ENCODE results near the gene KRTAP2-4.

Gene KRTAP2-4

GRCh38 chr17:41024697-41025096 lies 41.0 kb downstream of the KRTAP2-4 start:
- Histone ChIP-seq H3K27me3 (peaks cover 33% of the 10 kb centered on the region), H3K4me1 (no peaks in the 10 kb centered on the region), H3K9me3 (no peaks in the 10 kb centered on the region), H3K36me3 (no peaks in the 10 kb centered on the region), H3K4me3 (ENCODE audit: low read depth, low read length) (no peak overlapping the region)
- no peak for DNase-seq
- TF ChIP-seq CTCF (IDR thresholded peaks at IDR 0.05; ENCODE audit: low read depth, low read length) = no peak

- TF ChIP-seq CTCF (IDR thresholded peaks at IDR 0.05; ENCODE audit: low read depth, low read length) = no peak
- H3K4me1 ChIP-seq = no peaks in the 10 kb centered on the region
- no peaks in the 10 kb centered on the region for H3K9me3 ChIP-seq
- H3K27me3 ChIP-seq = peaks cover 14% of the 10 kb centered on the region
- DNase-seq = no peak
- H3K4me3 ChIP-seq (ENCODE audit: low read depth, low read length) = no peak overlapping the region
- H3K36me3 ChIP-seq = no peaks in the 10 kb centered on the region
These were observed 45.3 kb downstream of the KRTAP2-4 start for GRCh38 chr17:41020336-41020735.

- no peak overlapping the region for H3K4me3 ChIP-seq (ENCODE audit: low read depth, low read length)
- no peak for TF ChIP-seq CTCF (IDR thresholded peaks at IDR 0.05; ENCODE audit: low read depth, low read length)
These were observed 46.3 kb downstream of the KRTAP2-4 start for GRCh38 chr17:41019415-41019814.

GRCh38 chr17:41018541-41018940 lies 47.1 kb downstream of the KRTAP2-4 start:
- Histone ChIP-seq H3K4me3 (ENCODE audit: low read depth, low read length) (no peak overlapping the region), H3K36me3 (no peaks in the 10 kb centered on the region), H3K9me3 (no peaks in the 10 kb centered on the region), H3K27me3 (peaks cover 16% of the 10 kb centered on the region), H3K4me1 (no peaks in the 10 kb centered on the region)
- DNase-seq = no peak
- no peak for TF ChIP-seq CTCF (IDR thresholded peaks at IDR 0.05; ENCODE audit: low read depth, low read length)

More at GRCh38 chr17:41019415-41019814, 46.3 kb downstream of the KRTAP2-4 start:
- no peaks in the 10 kb centered on the region for H3K4me1 ChIP-seq
- peaks cover 16% of the 10 kb centered on the region for H3K27me3 ChIP-seq
- no peaks in the 10 kb centered on the region for H3K9me3 ChIP-seq
- no peaks in the 10 kb centered on the region for H3K36me3 ChIP-seq
- DNase-seq = no peak

GRCh38 chr17:41016578-41017215 lies 49.0 kb downstream of the KRTAP2-4 start:
- no peaks in the 10 kb centered on the region for H3K9me3 ChIP-seq
- peaks cover 16% of the 10 kb centered on the region for H3K27me3 ChIP-seq
- no peak for DNase-seq
- no peaks in the 10 kb centered on the region for H3K36me3 ChIP-seq
- no peak for TF ChIP-seq CTCF (IDR thresholded peaks at IDR 0.05; ENCODE audit: low read depth, low read length)
- H3K4me3 ChIP-seq (ENCODE audit: low read depth, low read length) = no peak overlapping the region
- H3K4me1 ChIP-seq = no peaks in the 10 kb centered on the region

GRCh38 chr17:41015454-41015853 lies 50.2 kb downstream of the KRTAP2-4 start:
- DNase-seq = no peak

More at GRCh38 chr17:41015454-41015853, 50.2 kb downstream of the KRTAP2-4 start:
- Histone ChIP-seq H3K4me1 (no peaks in the 10 kb centered on the region), H3K36me3 (no peaks in the 10 kb centered on the region), H3K9me3 (no peaks in the 10 kb centered on the region), H3K4me3 (ENCODE audit: low read depth, low read length) (no peak overlapping the region), H3K27me3 (peaks cover 16% of the 10 kb centered on the region)
- no peak for TF ChIP-seq CTCF (IDR thresholded peaks at IDR 0.05; ENCODE audit: low read depth, low read length)
